ENCODE measurements around the gene WDR93. TPM values are rescaled to one million over a fixed set of nuclear protein-coding genes. Genes with fewer than 3 reads are reported as not detected.
A peak's percentile ranks its signal among the peaks of the same experiment; 100 is the strongest.
"Not testable (repeated sequence)": the region's sequence is repeated elsewhere in the genome, so short reads cannot be mapped to it uniquely, and the experiment has no call there.

Gene WDR93
- total RNA-seq, 2 experiments from 2014 or later: not detected

- DNase-seq: no peak
- Mint-ChIP-seq H3K27me3 (no peaks in the 10 kb centered on the region), H3K4me1 (ENCODE audit: low read depth) (no peaks in the 10 kb centered on the region), H3K4me3 (no peak overlapping the region), H3K36me3 (ENCODE audit: low read depth) (peaks cover 4% of the 10 kb centered on the region), H3K9me3 (no peaks in the 10 kb centered on the region), H3K27ac (no peak overlapping the region)
- TF ChIP-seq CTCF (IDR thresholded peaks at IDR 0.05): no peak
- intact Hi-C loops (cut with micrococcal nuclease): no loop called here
- CTCF ChIA-PET: no interaction called here
- no peak for ATAC-seq
- POLR2A ChIA-PET: no interaction called here
These were observed 10.2 kb upstream of the WDR93 start for GRCh38 chr15:89680282-89680873.

- H3K4me3 Mint-ChIP-seq: no peak overlapping the region
- no peak overlapping the region for H3K27ac Mint-ChIP-seq
- H3K36me3 Mint-ChIP-seq (ENCODE audit: low read depth): peaks cover 7% of the 10 kb centered on the region
- DNase-seq: no peak
- TF ChIP-seq CTCF (IDR thresholded peaks at IDR 0.05): no peak
- POLR2A ChIA-PET: no interaction called here
- no peaks in the 10 kb centered on the region for H3K27me3 Mint-ChIP-seq
- no peaks in the 10 kb centered on the region for H3K9me3 Mint-ChIP-seq
- no peaks in the 10 kb centered on the region for H3K4me1 Mint-ChIP-seq (ENCODE audit: low read depth)
- ATAC-seq: no peak
- intact Hi-C loops (cut with micrococcal nuclease): no loop called here
- CTCF ChIA-PET: no interaction called here
These were observed 9.5 kb upstream of the WDR93 start for GRCh38 chr15:89681146-89681545.

- DNase-seq: no peak
- Mint-ChIP-seq H3K4me3 (no peak overlapping the region), H3K27ac (no peak overlapping the region), H3K4me1 (ENCODE audit: low read depth) (peaks cover 8% of the 10 kb centered on the region), H3K9me3 (no peaks in the 10 kb centered on the region), H3K36me3 (ENCODE audit: low read depth) (peaks cover 7% of the 10 kb centered on the region), H3K27me3 (no peaks in the 10 kb centered on the region)
- no peak for ATAC-seq
- TF ChIP-seq CTCF (IDR thresholded peaks at IDR 0.05): no peak
- ChIA-PET POLR2A (no interaction called here), CTCF (no interaction called here)
- intact Hi-C loops (cut with micrococcal nuclease): no loop called here
These were observed 4.6 kb upstream of the WDR93 start for GRCh38 chr15:89685995-89686394.

GRCh38 chr15:89686522-89686921 lies 4.1 kb upstream of the WDR93 start:
- H3K9me3 Mint-ChIP-seq: no peaks in the 10 kb centered on the region
- H3K4me3 Mint-ChIP-seq: no peak overlapping the region

GRCh38 chr15:89689930-89690275 lies 708 bp upstream of the WDR93 start:
- H3K9me3 Mint-ChIP-seq; H3K36me3 Mint-ChIP-seq (ENCODE audit: low read depth); intact Hi-C loops (cut with micrococcal nuclease); DNase-seq; H3K27me3 Mint-ChIP-seq; ATAC-seq; H3K4me1 Mint-ChIP-seq (ENCODE audit: low read depth); POLR2A ChIA-PET: not testable (repeated sequence)
- Mint-ChIP-seq H3K27ac (peak overlapping the region; percentile 73), H3K4me3 (peak overlapping the region; percentile 84)
- CTCF ChIA-PET: interaction anchor here (1.3 to 1.5 kb wide), 2 partner anchors 44 to 72 kb away, joined by 3 read pairs; no protein-coding TSS in a partner anchor

More at GRCh38 chr15:89686522-89686921, 4.1 kb upstream of the WDR93 start:
- DNase-seq (no peak), ATAC-seq (no peak)
- ChIA-PET CTCF (no interaction called here), POLR2A (no interaction called here)
- H3K36me3 Mint-ChIP-seq (ENCODE audit: low read depth): peaks cover 7% of the 10 kb centered on the region
- TF ChIP-seq CTCF (IDR thresholded peaks at IDR 0.05): no peak
- H3K27ac Mint-ChIP-seq: no peak overlapping the region
- H3K27me3 Mint-ChIP-seq: no peaks in the 10 kb centered on the region
- H3K4me1 Mint-ChIP-seq (ENCODE audit: low read depth): peaks cover 10% of the 10 kb centered on the region
- intact Hi-C loops (cut with micrococcal nuclease): no loop called here

GRCh38 chr15:89693091-89693490 lies 2.5 kb downstream of the WDR93 start:
- DNase-seq (no peak), ATAC-seq (no peak)
- H3K4me1 Mint-ChIP-seq (ENCODE audit: low read depth): peaks cover 10% of the 10 kb centered on the region
- CTCF ChIA-PET: interaction anchor here (1.1 kb wide), 1 partner anchor 67 kb away, joined by 3 read pairs; no protein-coding TSS in a partner anchor
- no peak overlapping the region for H3K4me3 Mint-ChIP-seq
- peaks cover 4% of the 10 kb centered on the region for H3K27me3 Mint-ChIP-seq
- intact Hi-C loops (cut with micrococcal nuclease): no loop called here
- POLR2A ChIA-PET: no interaction called here
- H3K27ac Mint-ChIP-seq: no peak overlapping the region
- H3K9me3 Mint-ChIP-seq: no peaks in the 10 kb centered on the region
- TF ChIP-seq CTCF (IDR thresholded peaks at IDR 0.05): no peak
- no peaks in the 10 kb centered on the region for H3K36me3 Mint-ChIP-seq (ENCODE audit: low read depth)

Measured in activated CD8-positive, alpha-beta T cell treated with anti-CD3 and anti-CD28 coated beads for 36 hours (primary cell).